Stimulated activated CD8-positive, alpha-beta memory T cell treated with anti-CD3 and anti-CD28 coated beads, Interleukin-4, amount 100 ng/mL, for 1 hour (primary cell): ENCODE measurements around the gene MET.

ENCODE experiments used
- DNase-seq, 2 donors: peaks; one replicate each; pipeline ENCODE4 v3.0.0-alpha.2; 2020; ENCODE audit warnings: low read depth in 2 of 2, low spot score in 1 of 2

MET gene

GRCh38 chr7:116843378-116843777 lies 171.4 kb downstream of the MET start:
- DNase-seq = no peak
